Measurements from ENCODE around the gene GMCL2.
A peak's percentile ranks its signal among the peaks of the same experiment; 100 is the strongest.
"Not testable (repeated sequence)": the region's sequence is repeated elsewhere in the genome, so short reads cannot be mapped to it uniquely, and the experiment has no call there.

Gene GMCL2, protein sequence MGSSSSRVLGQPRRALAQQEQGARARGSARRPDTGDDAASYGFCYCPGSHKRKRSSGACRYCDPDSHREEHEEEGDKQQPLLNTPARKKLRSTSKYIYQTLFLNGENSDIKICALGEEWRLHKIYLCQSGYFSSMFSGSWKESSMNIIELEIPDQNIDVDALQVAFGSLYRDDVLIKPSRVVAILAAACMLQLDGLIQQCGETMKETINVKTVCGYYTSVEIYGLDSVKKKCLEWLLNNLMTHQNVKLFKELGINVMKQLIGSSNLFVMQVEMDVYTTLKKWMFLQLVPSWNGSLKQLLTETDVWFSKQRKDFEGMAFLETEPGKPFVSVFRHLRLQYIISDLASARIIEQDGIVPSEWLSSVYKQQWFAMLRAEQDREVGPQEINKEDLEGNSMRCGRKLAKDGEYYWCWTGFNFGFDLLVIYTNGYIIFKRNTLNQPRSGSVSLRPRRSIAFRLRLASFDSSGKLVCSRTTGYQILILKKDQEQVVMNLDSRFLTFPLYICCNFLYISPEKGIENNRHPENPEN

DNA sequence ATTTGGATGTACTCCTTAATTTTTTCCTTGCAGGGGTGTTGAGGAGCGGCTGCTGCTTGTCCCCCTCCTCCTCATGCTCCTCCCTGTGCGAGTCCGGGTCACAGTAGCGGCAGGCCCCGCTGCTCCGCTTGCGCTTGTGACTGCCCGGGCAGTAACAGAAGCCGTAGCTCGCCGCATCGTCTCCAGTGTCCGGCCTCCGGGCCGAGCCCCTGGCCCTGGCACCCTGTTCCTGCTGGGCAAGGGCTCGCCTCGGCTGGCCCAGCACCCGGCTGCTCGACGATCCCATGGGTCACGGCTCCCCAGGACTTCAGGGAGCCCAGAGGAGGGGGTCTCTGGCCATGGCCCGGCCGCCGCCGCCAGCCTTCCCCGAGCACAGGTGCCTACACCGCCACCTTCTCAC lies at the start of gene GMCL2:
GMCL2 (minus strand) TSS at position 358 of the 400 bp plus-strand sequence; CDS start at position 286, 72 bp downstream.
- no peak for DNase-seq

- no peak for DNase-seq
These were observed 49.5 kb upstream of the GMCL2 start for GRCh38 chr5:178236679-178237078.

- DNase-seq = no peak
These were observed 49.0 kb upstream of the GMCL2 start for GRCh38 chr5:178236126-178236525.

DNA sequence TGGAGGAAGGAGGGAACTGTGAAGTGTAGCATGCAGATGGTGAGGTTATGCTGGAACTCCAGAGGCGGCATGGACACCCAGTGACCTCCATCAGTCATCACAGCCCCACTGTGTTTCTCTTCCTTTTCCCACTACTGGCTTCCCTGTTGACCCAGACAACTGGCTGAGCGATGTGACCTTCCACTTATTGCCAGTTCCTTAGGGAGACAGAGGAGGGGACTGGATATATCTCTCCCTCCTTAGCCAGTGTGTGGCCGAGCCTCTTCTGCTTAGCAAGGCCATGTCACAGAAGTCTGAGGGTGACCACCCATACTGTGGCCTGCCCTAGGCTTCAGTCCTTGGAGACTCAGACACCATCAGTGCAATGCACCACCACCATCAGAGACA lies 48.4 kb upstream of the GMCL2 start:
- no peak for DNase-seq

DNA sequence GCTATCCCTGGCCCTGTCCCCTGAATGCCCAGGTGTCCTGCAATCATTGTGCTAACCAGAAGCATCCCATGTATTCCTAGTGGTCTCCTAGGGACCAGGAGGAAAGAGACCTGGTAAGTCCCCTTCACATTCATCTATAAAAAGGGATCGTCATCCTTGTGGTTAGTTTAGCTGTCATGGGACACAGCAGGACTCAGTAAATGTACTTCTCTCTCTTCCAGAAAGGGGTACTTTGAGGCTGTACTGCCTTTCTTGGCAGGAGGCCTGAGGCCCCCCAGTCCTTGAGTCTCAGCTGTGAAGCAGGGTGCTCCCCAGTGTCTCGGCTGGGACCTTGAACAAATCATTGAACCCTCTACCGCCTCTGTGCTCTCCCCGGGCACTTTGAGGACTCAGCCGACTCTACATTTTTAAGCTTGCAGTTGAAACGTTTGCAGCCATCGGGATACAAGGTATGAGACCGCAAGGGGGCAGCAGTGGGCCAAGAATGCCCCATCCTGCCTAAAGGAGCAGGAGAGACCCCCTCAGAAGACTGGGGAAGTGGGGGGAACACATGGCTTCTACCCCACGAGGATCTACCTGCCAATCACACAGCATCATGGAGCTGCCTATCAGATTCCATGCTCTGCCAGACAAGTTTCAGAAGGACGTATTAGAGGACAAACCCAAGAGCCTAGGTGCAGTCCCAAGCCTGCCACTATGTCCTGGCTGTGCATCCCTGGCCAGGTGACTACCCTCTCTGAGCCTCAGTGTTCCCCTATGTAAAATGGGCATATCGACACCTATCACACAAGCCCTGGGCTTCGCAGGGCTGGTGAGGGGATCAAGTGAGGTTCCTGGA lies 47.8 kb upstream of the GMCL2 start:
- DNase-seq = peak; percentile 13

- no peak for DNase-seq
These were observed 47.1 kb upstream of the GMCL2 start for GRCh38 chr5:178234121-178234749.

GRCh38 chr5:178232920-178233429 lies 45.8 kb upstream of the GMCL2 start:
- no peak for DNase-seq

DNA sequence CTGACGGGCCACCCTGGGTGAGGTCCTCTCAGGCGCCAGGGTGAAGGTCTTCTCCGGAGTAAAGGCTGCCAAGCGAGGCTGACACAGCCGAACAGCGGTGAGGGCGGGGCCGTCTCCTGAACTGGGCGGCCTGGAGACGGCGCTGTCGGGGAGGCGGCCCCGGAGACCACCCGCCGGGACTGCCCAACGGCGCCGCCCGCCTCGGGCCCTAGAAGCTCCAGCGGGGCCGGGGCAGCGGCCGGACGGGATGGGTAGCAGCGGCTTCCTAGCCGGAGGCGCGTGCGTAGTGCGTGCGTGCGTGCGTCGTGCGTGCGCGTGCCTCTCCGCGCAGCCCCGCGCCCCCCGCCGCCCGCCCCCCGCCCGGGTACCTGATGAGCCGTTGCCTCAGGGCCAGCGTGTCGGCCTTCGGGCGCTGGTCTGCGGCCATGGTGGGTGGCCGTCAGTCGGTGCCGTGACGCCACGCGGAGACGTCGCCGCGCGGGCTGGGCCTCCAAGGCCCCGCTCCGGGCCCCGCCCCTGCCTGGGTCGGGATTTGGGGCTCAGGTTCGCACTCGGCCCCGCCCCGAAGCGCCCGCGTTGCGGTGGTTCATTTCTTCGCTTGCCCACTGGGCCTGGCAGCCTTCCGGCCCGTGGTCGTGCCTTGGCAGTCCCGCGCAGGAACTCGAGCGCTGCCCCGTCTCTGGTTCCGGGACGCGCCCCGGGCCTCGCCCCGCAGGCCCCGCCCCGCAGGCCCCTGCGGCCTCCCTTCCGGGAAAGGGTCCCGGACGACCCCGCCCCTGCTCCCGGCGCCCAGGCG lies 45.2 kb upstream of the GMCL2 start, which contains the start of gene PHYKPL:
PHYKPL (minus strand) TSS at position 679 of the 796 bp plus-strand sequence; CDS start at position 427, 252 bp downstream.
- peak; percentile 32 for DNase-seq

DNA sequence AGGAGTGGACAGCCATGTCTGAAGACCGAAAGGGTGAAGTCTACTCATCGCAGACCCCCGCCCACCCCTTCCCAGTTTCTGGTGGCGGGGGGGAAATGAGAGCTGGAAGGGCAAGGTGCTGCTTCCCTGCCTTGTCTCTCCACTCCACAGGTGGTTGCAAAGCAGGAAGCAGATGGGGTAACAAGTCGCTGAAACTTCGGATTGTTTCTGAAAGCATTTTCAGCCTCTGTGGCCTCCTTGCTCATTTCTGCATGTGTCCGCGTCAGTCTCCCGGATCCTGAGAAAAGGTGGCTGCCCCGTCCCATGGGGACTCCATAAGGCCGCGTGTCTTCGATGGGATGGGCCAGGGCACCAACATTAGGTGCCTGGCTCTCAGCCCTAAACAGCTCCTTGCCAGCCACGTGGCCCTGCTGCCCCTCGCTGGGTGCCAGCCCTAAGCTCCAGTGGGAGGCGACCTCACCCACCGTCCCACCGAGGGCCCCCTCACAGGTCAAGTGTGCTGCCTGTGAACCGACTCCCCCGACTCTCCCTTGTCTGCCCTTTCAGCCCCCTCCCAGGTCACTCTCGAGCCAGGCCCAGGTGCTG lies 44.5 kb upstream of the GMCL2 start:
- DNase-seq = no peak

GRCh38 chr5:178230879-178231538 lies 43.8 kb upstream of the GMCL2 start:
- DNase-seq = no peak

DNA sequence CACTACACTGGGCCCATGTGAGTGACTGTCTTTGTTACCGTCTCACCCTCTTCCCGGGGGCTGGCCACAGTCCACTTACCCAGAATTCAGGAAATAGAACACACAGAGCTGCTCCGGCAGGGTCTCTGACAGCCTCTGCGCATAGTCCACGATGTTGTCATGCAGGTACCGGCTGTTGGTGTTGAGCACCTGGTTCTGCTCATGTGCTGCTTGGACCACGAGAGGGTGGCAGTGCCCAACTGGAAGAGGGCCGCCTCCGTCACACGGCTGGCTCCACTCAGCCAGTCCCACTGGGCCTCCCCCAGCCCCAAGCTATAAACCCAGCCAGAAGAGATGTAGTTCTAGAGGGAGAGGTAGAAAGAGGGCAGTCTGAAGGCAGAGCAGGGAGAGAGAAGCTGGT lies 42.7 kb upstream of the GMCL2 start:
- no peak for DNase-seq

GRCh38 chr5:178229111-178229510 lies 41.9 kb upstream of the GMCL2 start:
- not testable (repeated sequence) for DNase-seq

DNA sequence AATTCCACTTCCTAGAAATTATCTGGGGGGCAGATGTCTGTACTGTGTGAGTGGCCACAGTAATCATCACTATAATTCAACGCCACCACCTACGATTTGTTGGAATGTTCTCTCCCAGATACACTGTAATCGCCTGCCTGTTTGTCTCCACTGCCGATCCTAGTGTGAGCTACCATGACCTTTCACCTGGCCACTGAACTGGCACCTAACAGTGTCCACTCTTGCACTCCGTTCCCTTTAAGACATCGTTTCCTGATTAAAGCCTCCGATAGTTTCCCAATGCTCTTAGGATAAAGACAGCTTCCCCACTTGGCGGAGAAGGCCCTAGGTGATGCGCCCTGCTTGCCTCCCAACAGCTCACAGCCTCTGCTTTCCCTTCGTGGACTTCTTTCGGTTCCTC lies 41.4 kb upstream of the GMCL2 start:
- DNase-seq = no peak

GRCh38 chr5:178227929-178228328 lies 40.8 kb upstream of the GMCL2 start:
- no peak for DNase-seq

- DNase-seq = no peak
These were observed 40.0 kb upstream of the GMCL2 start for GRCh38 chr5:178227138-178227659.

DNA sequence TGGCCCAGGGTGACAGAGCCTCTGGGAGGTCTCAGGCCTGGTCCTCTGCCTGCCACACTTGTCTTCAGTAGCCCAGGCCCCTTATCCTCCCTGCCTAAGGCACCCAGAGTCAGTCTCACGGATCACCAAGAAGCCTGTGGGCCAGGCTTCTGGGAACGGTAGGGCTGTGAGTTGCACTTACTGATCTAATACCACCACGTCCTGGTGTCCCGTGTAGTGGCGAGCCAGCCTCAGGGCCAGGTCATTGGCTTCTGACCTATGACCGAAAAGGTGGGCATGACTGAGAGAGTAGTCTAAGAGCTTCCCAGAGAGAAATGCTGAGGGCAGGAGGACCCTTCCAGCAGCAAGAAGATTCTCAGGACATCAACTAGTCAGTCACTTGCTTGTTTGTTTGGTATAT lies 38.0 kb upstream of the GMCL2 start:
- no peak for DNase-seq

DNA sequence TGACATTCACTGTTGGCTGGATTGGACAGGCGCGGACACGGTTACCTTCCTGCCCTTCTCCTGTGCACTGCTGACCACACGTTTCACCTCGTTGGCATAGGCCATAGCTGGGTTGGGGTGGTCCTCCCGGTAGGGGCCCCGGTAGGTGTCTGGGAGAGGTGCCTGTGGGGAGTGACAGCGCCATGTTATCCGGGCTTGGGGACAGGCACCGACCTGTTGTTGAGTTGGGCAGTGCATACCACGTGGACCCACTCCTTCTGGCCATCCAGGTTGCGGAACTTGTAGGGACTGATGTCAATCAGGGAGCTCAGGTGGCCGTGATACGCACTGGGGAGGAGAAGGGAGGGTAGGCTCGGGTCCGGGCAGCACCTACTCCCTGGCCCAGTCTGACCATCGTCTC lies 37.2 kb upstream of the GMCL2 start:
- DNase-seq = no peak

GRCh38 chr5:178223828-178224335 lies 36.7 kb upstream of the GMCL2 start:
- no peak for DNase-seq

DNA sequence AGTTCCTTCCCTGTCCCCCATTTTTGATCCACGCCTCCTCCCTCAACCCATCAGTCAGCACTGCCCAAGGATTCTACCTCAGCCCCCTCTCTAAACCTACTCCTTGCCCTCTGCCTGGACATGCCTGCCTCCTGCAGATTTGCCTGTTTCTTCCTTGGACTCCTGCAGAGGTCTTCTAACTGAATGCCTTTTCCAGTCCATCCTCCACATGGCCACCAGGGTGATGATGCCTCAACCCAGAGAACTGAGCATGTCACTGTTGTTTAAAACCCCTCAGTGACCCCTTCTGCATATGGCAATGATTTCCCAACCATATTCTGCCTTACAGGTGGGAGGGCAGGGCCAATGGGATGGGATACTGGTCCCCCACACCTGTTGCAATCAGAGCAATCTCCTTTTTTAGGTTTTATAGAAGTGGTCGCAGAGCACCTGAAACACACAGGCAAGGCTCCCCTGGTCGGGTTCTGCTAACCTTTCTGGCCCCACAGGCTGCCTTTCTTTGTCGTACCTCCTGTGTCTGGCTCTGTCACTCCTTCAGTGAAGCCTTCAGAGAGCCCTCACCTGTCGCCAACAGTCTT lies 36.1 kb upstream of the GMCL2 start:
- no peak for DNase-seq

DNA sequence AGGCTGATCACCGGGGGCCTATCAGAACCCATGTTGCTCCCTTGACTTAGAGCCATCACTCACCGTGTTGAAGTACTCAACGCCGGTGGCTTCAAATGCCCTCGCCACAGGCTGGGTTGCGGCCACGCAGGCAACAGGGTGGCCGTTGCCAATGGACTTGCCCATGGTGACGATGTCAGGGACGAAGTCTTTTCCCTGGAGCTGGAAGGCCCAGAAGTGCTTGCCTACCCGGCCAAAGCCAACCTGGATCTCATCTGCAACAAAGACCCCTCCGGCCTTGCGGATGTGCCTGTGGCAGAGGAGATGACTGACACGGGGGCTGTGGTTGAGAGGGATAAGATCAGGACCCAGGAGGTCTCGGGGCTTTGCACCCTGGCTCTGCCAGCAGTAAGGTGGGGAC lies 35.1 kb upstream of the GMCL2 start:
- no peak for DNase-seq

Data from NCI-H1092 (cell line).